Stimulated activated CD8-positive, alpha-beta memory T cell treated with anti-CD3 and anti-CD28 coated beads, Interleukin-4, amount 100 ng/mL, for 48 hours (primary cell): ENCODE data around the gene MAD1L1.
A peak's percentile ranks its signal among the peaks of the same experiment; 100 is the strongest.

ENCODE experiments used
- DNase-seq: peaks from one replicate; pipeline ENCODE4 v3.0.0-alpha.2; 2020

MAD1L1 gene

GRCh38 chr7:2217206-2217605 lies 15.5 kb downstream of the MAD1L1 start:
- no peak for DNase-seq

- DNase-seq = no peak
These were observed 16.9 kb downstream of the MAD1L1 start for GRCh38 chr7:2215851-2216250.

- DNase-seq = peak; percentile 34
These were observed 18.1 kb downstream of the MAD1L1 start for GRCh38 chr7:2214636-2215035.

- no peak for DNase-seq
These were observed 19.1 kb downstream of the MAD1L1 start for GRCh38 chr7:2213551-2214215.

GRCh38 chr7:2212906-2213305 lies 19.8 kb downstream of the MAD1L1 start:
- DNase-seq = no peak

- DNase-seq = no peak
These were observed 20.8 kb downstream of the MAD1L1 start for GRCh38 chr7:2211926-2212325.

- DNase-seq = no peak
These were observed 21.4 kb downstream of the MAD1L1 start for GRCh38 chr7:2211259-2211880.

GRCh38 chr7:2210551-2211258 lies 22.0 kb downstream of the MAD1L1 start:
- DNase-seq = no peak

- DNase-seq = no peak
These were observed 22.8 kb downstream of the MAD1L1 start for GRCh38 chr7:2209961-2210323.

- peak; percentile 65 for DNase-seq
These were observed 23.4 kb downstream of the MAD1L1 start for GRCh38 chr7:2209146-2209960.

GRCh38 chr7:2208712-2209111 lies 24.0 kb downstream of the MAD1L1 start:
- no peak for DNase-seq

GRCh38 chr7:2205036-2205780 lies 27.5 kb downstream of the MAD1L1 start:
- DNase-seq = no peak

- DNase-seq = no peak
These were observed 28.3 kb downstream of the MAD1L1 start for GRCh38 chr7:2204446-2204845.

GRCh38 chr7:2203766-2204300 lies 28.9 kb downstream of the MAD1L1 start:
- no peak for DNase-seq

- no peak for DNase-seq
These were observed 29.6 kb downstream of the MAD1L1 start for GRCh38 chr7:2202901-2203765.

GRCh38 chr7:2202361-2202761 lies 30.4 kb downstream of the MAD1L1 start:
- DNase-seq = no peak

- DNase-seq = no peak
These were observed 30.9 kb downstream of the MAD1L1 start for GRCh38 chr7:2201686-2202360.

- no peak for DNase-seq
These were observed 31.6 kb downstream of the MAD1L1 start for GRCh38 chr7:2201128-2201527.

- no peak for DNase-seq
These were observed 32.2 kb downstream of the MAD1L1 start for GRCh38 chr7:2200584-2200980.

- peak; percentile 10 for DNase-seq
These were observed 32.7 kb downstream of the MAD1L1 start for GRCh38 chr7:2199956-2200583.
